Endodermal cell (in vitro differentiated cells): ENCODE data around the gene PHKG2. TPM values are rescaled to one million over a fixed set of nuclear protein-coding genes. Genes with fewer than 3 reads are reported as not detected.

Experiments
- DNase-seq: peaks from one replicate; pipeline ENCODE4 v3.0.0-alpha.2; 2017
- H3K27ac ChIP-seq: 2 replicates; pipeline ENCODE4 v1.5.1; 2013; ENCODE audit warnings: mild to moderate bottlenecking, low read depth, low read length, moderate library complexity
- H3K27me3 ChIP-seq: 2 replicates; pipeline ENCODE4 v1.6.1; 2013; ENCODE audit warnings: mild to moderate bottlenecking, low read length, moderate library complexity; ENCODE audit not compliant: insufficient read depth, control insufficient read depth, poor library complexity, severe bottlenecking
- H3K36me3 ChIP-seq: 2 replicates; pipeline ENCODE4 v1.7.0; 2013; ENCODE audit warnings: mild to moderate bottlenecking, low read length, moderate library complexity; ENCODE audit not compliant: control insufficient read depth, insufficient read depth
- H3K4me1 ChIP-seq: one replicate; pipeline ENCODE4 v1.7.0; 2013; ENCODE audit warnings: low read length; ENCODE audit not compliant: control insufficient read depth, insufficient read depth
- H3K4me3 ChIP-seq: 2 replicates; pipeline ENCODE4 v1.5.1; 2013; ENCODE audit warnings: mild to moderate bottlenecking, low read length, moderate library complexity
- H3K9ac ChIP-seq: 2 replicates; pipeline ENCODE4 v1.6.1; 2013; ENCODE audit warnings: mild to moderate bottlenecking, low read length, moderate library complexity; ENCODE audit not compliant: poor library complexity, severe bottlenecking; ENCODE audit errors: extremely low read depth
- H3K9me3 ChIP-seq: 2 replicates; pipeline ENCODE4 v1.6.1; 2013; ENCODE audit warnings: mild to moderate bottlenecking, low read length, moderate library complexity; ENCODE audit not compliant: control insufficient read depth
- H3K27ac Mint-ChIP-seq: 2 replicates; pipeline ENCODE4 v1.8.0; 2020; ENCODE audit warnings: mixed read lengths
- H3K27me3 Mint-ChIP-seq: 2 replicates; pipeline ENCODE4 v1.8.0; 2021; ENCODE audit warnings: mild to moderate bottlenecking, mixed read lengths; ENCODE audit not compliant: insufficient read depth
- H3K36me3 Mint-ChIP-seq: 2 replicates; pipeline ENCODE4 v1.8.0; 2020; ENCODE audit warnings: low read depth, mixed read lengths
- H3K4me1 Mint-ChIP-seq: 2 replicates; pipeline ENCODE4 v1.8.0; 2020; ENCODE audit warnings: mixed read lengths
- H3K4me3 Mint-ChIP-seq: 2 replicates; pipeline ENCODE4 v1.8.0; 2020; ENCODE audit warnings: mild to moderate bottlenecking, moderate library complexity, mixed read lengths
- H3K9me3 Mint-ChIP-seq: 2 replicates; pipeline ENCODE4 v1.8.0; 2020; ENCODE audit warnings: mild to moderate bottlenecking, mixed read lengths
- CTCF ChIP-seq: fragments of 200-600 bp; sonication (generic); conservative IDR thresholded peaks from 2 replicates; pipeline ENCODE4 v1.5.0; 2021; ENCODE audit warnings: antibody characterized with exemption, mild to moderate bottlenecking
- WGBS, 2 experiments: methylation state at CpG; one replicate each; pipeline versions ENCODE4 v1.1.5 to v1.1.7; 2013; ENCODE audit warnings: missing lambda C conversion rate in 2 of 2, mixed read lengths in 1 of 2; ENCODE audit not compliant: insufficient coverage in 1 of 2, insufficient read length in 1 of 2; 5-methylcytosine and 5-hydroxymethylcytosine counted together
- long read RNA-seq, 4 experiments: library from polyadenylated mRNA in 2 of 4; library from RNA in 1 of 4; library from capped mRNA in 1 of 4; stranded (forward) in 3 of 4; unstranded in 1 of 4; transcript quantifications; one replicate each; pipeline ENCODE4 v2.0.0, GENCODE V29; 2020 to 2021; ENCODE audit warnings: inconsistent platforms in 1 of 4
- polyA plus RNA-seq, 2 experiments: library from polyadenylated mRNA; stranded (reverse); fragments of 50-300 nt; gene quantifications; one replicate each; pipeline ENCODE4 v1.2.3, GENCODE V29; 2013
- total RNA-seq, 2 donors: library from RNA; stranded (reverse); fragmentation: NEBNext Ultra II Directional in 1 of 2; extraction: Animal tissue kit (Norgen Biotek cat#: 25700) in 1 of 2; gene quantifications; 2 replicates in 1 of 2; 3 replicates in 1 of 2; pipeline ENCODE4 v1.2.1, GENCODE V29; 2021

PHKG2 gene
- total RNA-seq, result 10 to 100 TPM; 49.8 to 54.8 TPM
- polyA plus RNA-seq (2013, experiment 1 of 2), result 33.9 TPM
- polyA plus RNA-seq (2013, experiment 2 of 2), result 33.8 TPM
- long read RNA-seq, experiment 1, full-length matches to known transcripts, result 4 of 22 reads
- long read RNA-seq, experiment 1, partial matches to known transcripts, result 12 of 22 reads
- long read RNA-seq, experiment 1, other reads (novel, unspliced or antisense), result 6 of 22 reads
- long read RNA-seq, experiment 2, full-length matches to known transcripts, result 31 of 68 reads
- long read RNA-seq, experiment 2, partial matches to known transcripts, result 16 of 68 reads
- long read RNA-seq, experiment 2, other reads (novel, unspliced or antisense), result 21 of 68 reads
- long read RNA-seq, experiment 3, full-length matches to known transcripts, result 103 of 150 reads
- long read RNA-seq, experiment 3, partial matches to known transcripts, result 13 of 150 reads
- long read RNA-seq, experiment 3, other reads (novel, unspliced or antisense), result 34 of 150 reads
- long read RNA-seq, experiment 4, full-length matches to known transcripts, result 27 of 50 reads
- long read RNA-seq, experiment 4, partial matches to known transcripts, result 8 of 50 reads
- long read RNA-seq, experiment 4, other reads (novel, unspliced or antisense), result 15 of 50 reads

- Histone ChIP-seq H3K9ac (peak within 1 kb of the TSS; percentile 56), H3K27ac (no peak within 1 kb of the TSS), H3K9me3 (no peaks in the 10 kb centered on the region), H3K36me3 (peaks cover 50% of the 10 kb centered on the region), H3K27me3 (no peaks in the 10 kb centered on the region), H3K4me3 (peak within 1 kb of the TSS; percentile 75), H3K4me1 (no peaks in the 10 kb centered on the region)
- WGBS, 2 experiments, result 9 to 16% methylated on average over 34 to 59 of the region's 60 CpGs
- DNase-seq, result peak; percentile 100
- Mint-ChIP-seq H3K27ac (peak within 1 kb of the TSS; percentile 95), H3K9me3 (no peaks in the 10 kb centered on the region), H3K36me3 (peaks cover 42% of the 10 kb centered on the region), H3K27me3 (no peaks in the 10 kb centered on the region), H3K4me1 (peaks cover 5% of the 10 kb centered on the region), H3K4me3 (peak within 1 kb of the TSS; percentile 86)
- no peak for TF ChIP-seq CTCF
These were observed at the start of gene PHKG2 for GRCh38 chr16:30747799-30748633. Gene PHKG2, plus strand, starts transcription at chr16:30748425. Its CDS starts 396 bp downstream, at chr16:30748821.

- peaks cover 25% of the 10 kb centered on the region for H3K36me3 Mint-ChIP-seq
- peaks cover 9% of the 10 kb centered on the region for H3K27me3 ChIP-seq
- 1 to 3% methylated on average over 22 to 56 of the region's 57 CpGs for WGBS, 2 experiments
These were observed 49.2 kb upstream of the PHKG2 start, which contains the start of gene SRCAP for GRCh38 chr16:30698816-30699614. Gene SRCAP, plus strand, starts transcription at chr16:30699171. Its CDS starts 1,654 bp downstream, at chr16:30700825.

More at GRCh38 chr16:30698816-30699614, 49.2 kb upstream of the PHKG2 start, which contains the start of gene SRCAP:
- Histone ChIP-seq H3K9me3 (no peaks in the 10 kb centered on the region), H3K4me3 (peak within 1 kb of the TSS; percentile 99), H3K4me1 (no peaks in the 10 kb centered on the region), H3K36me3 (peaks cover 33% of the 10 kb centered on the region), H3K9ac (peak within 1 kb of the TSS; percentile 100), H3K27ac (peak within 1 kb of the TSS; percentile 100)
- Mint-ChIP-seq H3K9me3 (no peaks in the 10 kb centered on the region), H3K27ac (peak within 1 kb of the TSS; percentile 100), H3K4me3 (peak within 1 kb of the TSS; percentile 81), H3K27me3 (peaks cover 34% of the 10 kb centered on the region), H3K4me1 (peaks cover 12% of the 10 kb centered on the region)
- TF ChIP-seq CTCF, result no peak
- peak; percentile 94 for DNase-seq
